Daoy (cell line): ENCODE measurements around the gene TLR5. TPM values are rescaled to one million over a fixed set of nuclear protein-coding genes. Genes with fewer than 3 reads are reported as not detected.
A peak's percentile ranks its signal among the peaks of the same experiment; 100 is the strongest.

Experiments used
- DNase-seq: peaks from one replicate; pipeline ENCODE4 v3.0.0-alpha.2; 2015; ENCODE audit warnings: low read depth
- total RNA-seq: library from RNA; depleted of rRNA; stranded (reverse); fragments of >200 nt; shearing (Covaris generic); gene quantifications from 2 replicates; pipeline ENCODE4 v1.2.3, GENCODE V29; 2014

TLR5 gene
- total RNA-seq, 1 experiment from 2014 or later = 1.1 TPM

DNA sequence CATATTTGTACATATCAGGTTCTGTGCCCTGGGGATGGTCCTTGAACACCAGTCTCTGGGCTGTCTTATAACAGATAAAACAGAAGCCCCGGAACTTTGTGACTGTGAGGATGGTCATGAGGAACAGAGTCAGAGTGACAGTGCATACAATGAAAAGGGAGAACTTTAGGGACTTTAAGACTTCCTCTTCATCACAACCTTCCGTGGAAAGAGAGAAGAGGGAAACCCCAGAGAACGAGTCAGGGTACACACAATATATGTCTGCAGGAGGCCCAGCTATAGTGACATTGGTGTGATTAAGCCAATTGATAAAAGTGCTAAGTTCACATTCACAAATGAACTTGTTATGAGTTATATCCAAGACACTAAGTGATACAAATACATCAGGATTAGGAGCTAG, 32.1 kb downstream of the TLR5 start:
- no peak for DNase-seq

GRCh38 chr1:223109581-223110026, 33.4 kb downstream of the TLR5 start:
- no peak for DNase-seq

DNA sequence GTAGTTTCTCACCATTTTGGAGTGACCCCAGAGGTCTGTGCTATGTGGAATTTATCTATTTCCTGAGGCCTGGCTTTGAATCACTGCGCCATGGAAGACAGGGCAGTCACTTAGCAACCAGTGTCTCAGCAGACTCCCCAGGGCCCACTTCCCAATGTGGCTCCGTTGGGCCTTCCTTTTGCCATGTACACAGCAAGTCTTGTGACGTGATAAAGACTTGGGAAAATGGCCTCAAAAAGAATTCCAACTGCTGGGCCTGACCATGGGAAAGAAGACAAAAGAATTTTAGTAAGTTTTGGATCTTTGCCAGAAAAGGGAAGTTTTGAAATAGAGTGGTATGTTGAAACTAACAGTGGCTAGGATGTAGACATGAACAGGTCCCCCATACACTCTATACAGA, 36.2 kb downstream of the TLR5 start:
- peak; percentile 15 for DNase-seq

DNA sequence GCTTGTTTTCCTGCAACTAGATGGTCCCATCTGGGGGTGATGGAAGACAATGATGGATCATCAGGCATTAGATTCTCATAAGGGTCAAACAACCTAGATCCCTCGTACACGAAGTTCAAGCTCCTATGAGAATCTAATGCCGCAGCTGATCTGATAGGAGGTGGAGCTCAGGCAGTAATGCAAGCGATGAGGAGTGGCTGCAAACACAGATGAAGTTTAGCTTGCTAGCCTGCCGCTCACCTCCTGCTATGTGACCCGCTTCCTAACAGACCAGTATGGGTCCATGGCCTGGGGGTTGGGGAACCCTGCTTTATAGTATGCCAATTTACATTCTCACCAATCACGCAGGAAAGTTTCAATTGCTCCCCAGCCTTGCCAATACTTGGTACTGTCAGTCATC, 37.5 kb downstream of the TLR5 start:
- no peak for DNase-seq

DNA sequence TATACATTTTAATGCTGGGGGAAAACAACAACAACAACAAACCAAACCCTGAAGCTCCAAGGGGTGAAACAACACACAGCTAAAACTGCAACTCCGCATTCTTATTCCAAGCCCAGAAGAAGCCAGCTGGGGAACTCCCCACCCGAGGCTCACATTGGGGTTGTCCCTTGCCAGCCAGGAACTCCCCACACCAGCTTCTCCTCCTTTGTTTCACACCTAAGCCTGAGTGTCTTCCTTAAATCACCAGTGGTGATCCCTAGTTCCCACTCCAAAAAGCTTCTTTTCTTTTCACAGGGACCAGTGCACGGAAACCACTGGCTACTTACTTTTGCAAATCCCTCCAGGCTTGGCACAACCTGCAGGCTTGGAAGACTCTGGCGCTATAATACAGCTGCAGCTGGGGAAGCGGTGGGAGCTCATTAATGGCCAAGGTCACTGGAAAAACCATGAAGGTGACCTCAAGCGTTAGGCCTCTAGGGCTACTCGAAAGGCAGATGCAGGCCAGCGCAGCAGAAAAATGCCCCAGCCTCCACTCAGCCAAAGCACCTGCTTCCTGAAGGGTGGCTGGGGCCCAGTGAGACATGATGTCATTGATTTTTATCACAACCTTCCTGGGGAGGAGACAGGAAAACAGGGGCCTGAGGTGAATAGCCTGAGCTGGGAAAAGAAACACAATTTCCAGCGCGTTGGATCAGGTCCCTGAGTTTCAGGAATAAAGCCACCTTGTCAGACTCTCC, 40.1 kb downstream of the TLR5 start:
- peak; percentile 59 for DNase-seq

DNA sequence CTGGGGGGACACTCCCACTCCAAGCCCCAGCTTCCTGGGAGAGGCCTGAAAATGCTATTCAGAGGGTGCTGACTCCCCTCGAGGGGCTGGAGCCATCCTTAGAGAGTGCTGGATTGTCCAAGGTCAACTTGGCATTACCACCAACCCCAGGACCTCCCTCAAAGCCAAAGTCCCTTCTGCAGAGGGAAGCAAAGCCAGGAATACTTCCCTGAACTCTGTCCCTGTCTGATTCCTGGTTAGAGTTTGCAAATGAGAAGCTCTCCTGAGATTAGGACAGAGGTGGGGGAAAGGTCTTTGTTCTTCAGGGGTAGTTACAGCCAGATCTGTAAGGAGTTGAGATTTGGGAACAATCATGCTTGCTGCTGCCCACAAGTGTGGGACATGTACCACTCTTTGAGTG, 45.3 kb downstream of the TLR5 start:
- no peak for DNase-seq

DNA sequence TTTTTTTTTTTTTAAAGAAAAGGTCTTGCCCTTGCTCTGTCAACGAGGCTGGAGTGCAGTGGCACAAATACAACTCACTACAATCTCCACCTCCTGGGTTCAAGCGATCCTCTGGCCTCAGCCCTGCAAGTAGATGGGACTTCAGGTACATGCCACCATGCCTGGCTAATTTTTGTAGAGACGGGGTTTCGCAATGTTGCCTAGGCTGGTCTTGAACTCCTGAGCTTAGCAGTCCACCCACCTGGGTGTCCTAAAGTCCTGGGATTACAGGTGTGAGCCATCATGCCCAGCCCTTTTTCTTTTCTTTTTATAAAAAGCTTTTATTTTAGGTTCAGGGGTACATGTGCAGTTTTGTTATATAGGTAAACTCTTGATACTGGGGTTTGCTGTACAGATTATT, 47.2 kb downstream of the TLR5 start:
- DNase-seq = no peak

- DNase-seq = no peak
Measured at GRCh38 chr1:223091896-223092295, 51.2 kb downstream of the TLR5 start.

- DNase-seq = no peak
Measured at GRCh38 chr1:223089250-223089649, 53.8 kb downstream of the TLR5 start.

DNA sequence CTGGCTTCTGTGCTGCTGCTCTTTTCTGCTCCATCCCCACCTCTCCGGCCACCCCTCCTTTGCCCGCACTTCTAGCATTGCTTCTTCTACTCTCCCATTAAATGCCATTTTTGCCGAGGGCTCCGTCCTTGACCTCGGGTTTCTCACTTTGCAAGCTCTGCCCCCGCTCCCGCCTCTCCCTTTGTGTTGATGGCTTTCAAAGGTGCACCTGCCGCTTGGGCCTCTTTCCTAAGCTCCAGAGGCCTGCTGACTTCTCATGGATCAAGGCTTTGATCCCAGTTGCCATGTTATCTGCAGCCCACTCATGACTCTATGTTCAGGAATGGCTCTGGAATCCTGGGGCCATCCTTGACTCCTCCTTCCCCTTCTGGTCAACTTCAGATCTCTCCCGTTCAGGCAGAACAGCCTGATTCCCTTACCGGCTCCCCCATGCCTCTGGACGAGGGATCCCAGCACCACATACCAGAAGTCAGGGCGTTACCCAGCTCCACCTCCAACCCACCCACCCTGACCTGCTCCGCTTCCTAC, 54.3 kb downstream of the TLR5 start:
- no peak for DNase-seq

DNA sequence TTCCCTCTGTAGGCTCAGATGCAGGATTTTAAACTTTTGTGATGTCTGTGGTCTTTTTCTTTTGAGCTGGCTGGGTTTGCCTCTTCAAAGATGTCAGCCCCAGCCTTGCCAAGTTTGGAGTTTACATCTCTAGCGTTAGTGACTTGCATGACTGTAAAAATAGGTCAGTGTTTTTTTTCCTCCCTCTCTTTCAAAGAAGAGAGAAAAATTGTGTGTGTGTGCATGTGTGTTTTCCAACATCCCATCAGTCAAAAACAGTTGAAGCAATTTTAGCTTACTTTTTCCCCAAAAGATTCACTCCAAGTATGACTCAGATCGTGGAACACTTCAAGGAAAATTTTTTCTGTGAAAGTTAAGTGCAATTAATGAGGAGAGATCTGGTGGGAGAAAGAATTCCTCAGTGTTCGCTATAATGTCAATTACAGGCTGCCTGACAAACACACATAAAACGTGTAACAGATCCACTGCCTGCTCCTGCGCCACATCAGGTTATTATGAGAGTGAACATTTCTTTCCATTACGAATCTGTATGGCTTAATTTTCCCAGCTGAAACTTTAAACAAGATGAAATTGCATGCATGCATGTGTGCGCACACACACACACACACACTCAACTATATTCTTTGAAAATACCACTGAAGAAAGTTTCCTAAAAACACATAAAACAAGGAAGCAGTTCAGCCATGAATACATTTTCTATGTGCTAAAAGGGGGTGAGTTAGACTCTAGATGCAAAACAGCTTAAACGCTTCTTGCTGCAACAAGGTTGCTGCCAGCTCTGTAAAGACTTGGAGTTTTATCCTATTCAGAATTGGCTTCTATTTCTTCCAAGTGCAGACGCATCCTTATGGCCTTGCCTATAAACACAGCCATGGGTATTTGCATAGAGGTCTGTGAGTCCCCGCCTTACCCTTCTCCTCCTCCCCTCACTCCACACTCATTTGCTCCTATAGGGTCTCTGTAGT, 55.5 kb downstream of the TLR5 start:
- no peak for DNase-seq

DNA sequence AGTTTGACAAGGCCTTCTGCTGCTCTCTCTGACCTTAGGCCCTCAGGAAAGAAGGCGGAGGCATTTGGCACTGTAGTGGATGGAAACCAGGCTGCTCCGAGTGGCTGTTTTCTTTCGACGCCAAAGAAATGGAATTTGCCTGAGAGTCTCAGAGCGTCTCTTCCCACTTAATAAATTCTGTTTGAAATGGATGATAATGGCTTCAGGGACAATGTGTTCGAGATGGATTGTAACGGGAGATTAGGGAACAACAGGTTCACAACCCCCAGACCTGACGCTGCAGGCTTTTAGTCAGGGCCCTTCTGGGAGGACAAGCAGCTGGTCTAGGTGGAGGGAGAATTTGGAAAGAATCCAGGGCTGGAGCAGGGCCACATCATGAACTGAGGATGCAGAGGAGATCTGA, 58.6 kb downstream of the TLR5 start:
- DNase-seq = no peak

- no peak for DNase-seq
Measured at GRCh38 chr1:223083831-223084230, 59.2 kb downstream of the TLR5 start.

DNA sequence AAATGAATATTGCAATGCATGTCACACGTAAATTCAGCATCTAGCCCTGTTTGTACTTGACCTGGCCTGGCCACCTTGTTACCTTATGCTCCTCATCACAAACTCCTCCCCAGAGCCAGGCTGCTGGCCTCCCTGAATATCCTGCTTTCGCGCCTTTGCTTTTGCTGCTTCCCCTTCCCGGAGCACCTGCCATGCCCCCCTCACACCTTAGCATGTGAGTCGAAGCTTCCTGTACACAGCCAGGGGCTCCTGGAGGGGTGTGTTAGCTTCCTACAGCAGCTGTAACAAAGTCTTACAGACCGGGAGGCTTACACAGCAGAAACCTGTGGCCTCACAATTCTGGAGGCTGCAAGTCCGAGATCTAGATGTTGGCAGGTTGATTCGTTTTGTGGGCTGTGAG, 60.1 kb downstream of the TLR5 start:
- DNase-seq = no peak

- peak; percentile 93 for DNase-seq
Measured at GRCh38 chr1:223081181-223081994, 61.7 kb downstream of the TLR5 start.

DNA sequence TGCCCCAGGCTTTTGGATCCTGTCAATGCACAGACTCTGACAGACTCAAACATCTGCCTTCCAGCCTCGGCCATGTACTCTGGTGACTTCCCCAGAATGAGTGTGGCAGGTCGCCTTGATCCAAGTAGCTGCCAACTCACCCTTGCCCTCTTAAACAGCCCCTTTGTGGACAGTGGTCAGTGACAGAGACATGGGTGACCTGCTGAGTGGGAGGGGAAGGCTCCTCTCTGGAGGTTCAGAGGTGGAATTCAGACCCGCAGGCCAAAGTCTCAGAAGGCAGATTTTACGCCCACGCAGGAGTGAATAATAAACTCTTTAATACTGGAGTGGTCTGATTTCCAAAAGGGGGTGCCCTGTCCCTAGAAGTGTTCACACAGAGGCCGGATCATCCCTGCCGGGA, 63.5 kb downstream of the TLR5 start:
- no peak for DNase-seq

GRCh38 chr1:223077247-223077833, 65.7 kb downstream of the TLR5 start:
- no peak for DNase-seq

GRCh38 chr1:223076362-223076761, 66.7 kb downstream of the TLR5 start:
- DNase-seq = no peak

DNA sequence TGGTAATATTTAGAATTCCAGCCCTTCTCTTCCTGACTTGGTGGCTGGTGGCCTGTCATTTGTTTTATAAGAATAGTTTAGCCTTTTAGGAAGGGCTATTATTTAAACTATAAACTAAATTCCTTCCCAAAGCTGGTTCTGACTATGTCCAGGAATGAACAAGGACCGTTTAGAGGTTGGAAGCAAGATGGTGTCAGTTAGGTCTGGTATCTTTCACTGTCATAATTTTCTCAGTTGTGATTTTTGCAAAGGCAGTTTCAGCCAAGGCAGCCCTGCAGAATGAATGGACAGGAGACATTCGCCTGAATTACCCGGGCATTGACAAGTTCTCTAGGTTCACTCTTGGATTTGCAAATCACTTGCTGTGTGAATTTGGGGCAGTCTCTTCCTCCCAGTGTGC, 67.2 kb downstream of the TLR5 start:
- no peak for DNase-seq

DNA sequence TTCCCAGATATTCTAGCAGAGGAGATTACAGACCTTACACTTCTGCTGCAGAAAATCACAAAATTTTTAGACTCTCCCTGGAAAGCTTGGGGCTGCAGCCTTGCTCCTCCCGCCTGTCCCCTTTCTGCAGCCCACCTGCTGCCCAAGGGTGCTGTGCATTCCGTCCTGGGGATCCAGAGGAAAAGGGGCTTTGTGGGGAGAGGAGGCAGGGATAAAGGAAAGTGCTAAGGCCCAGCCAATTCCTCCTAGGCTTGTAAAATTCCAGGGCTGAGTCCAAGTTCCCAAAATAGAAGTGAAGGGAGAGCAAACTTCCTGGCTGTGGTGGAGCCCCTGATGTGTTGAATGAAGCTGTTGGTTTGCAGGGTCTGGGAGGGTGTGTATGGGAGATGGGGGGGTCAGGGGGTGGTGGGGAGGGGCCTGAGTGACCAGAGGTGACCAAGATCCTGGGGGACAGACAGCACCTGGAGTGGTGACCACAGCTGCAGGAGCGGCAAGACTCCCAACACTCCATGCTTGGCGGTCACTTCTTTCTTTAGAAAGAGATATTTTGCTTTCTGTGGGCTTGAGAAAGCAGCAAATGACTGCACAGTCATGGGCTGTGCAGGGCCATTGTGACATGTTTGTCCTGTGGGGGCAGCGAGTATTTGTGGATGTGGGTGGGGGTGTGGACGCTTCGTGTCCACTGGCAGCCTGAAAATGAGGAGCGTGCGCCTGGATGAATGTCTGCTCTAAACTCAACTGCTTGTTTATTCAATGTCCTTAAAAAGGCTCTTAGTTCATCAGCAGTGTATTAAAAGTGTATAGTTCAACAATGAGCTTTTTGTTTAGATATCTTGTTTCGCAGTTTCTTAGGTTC, 68.4 kb downstream of the TLR5 start:
- DNase-seq = no peak
